Liver (tissue), 3 donors: ENCODE results near the gene COL6A2.

Experiments
- CTCF ChIP-seq: fragments of 150-350 bp; IDR thresholded peaks from 2 replicates; pipeline ENCODE4 v1.5.1; 2017; ENCODE audit warnings: improper control_type of control experiment, low read depth, low read length; ENCODE audit not compliant: missing input control
- FOXA1 ChIP-seq: IDR thresholded peaks from 2 replicates; pipeline ENCODE4 v1.6.1; 2016; ENCODE audit warnings: antibody characterized with exemption
- JUND ChIP-seq, 2 donors: IDR thresholded peaks; 2 replicates each; pipeline ENCODE4 v1.6.1; 2016; ENCODE audit warnings: antibody characterized with exemption in 2 of 2
- MAX ChIP-seq: IDR thresholded peaks from 2 replicates; pipeline ENCODE4 v1.6.1; 2016; ENCODE audit warnings: antibody characterized with exemption
- RAD21 ChIP-seq, 2 donors: IDR thresholded peaks; 2 replicates each; pipeline ENCODE4 v1.6.1; 2016; ENCODE audit warnings: antibody characterized with exemption in 2 of 2, mild to moderate bottlenecking in 2 of 2
- YY1 ChIP-seq: IDR thresholded peaks from 2 replicates; pipeline ENCODE4 v1.6.1; 2016; ENCODE audit warnings: antibody characterized with exemption, mild to moderate bottlenecking
- ZBTB33 ChIP-seq: IDR thresholded peaks from 2 replicates; pipeline ENCODE4 v1.6.1; 2016; ENCODE audit warnings: antibody characterized with exemption
- donor health status: healthy.
- donor health status: healthy.

- TF ChIP-seq FOXA1 = no peak
- no peak for TF ChIP-seq CTCF
- no peak for TF ChIP-seq YY1
- TF ChIP-seq ZBTB33 = no peak
- no peak for TF ChIP-seq RAD21 (IDR thresholded peaks at IDR 0.05)
- no peak for TF ChIP-seq JUND (IDR thresholded peaks at IDR 0.05)
- TF ChIP-seq MAX = no peak
Measured at GRCh38 chr21:46129846-46130651, 32.1 kb downstream of the COL6A2 start.
